Measurements from ENCODE around the gene FCN2. TPM values are rescaled to one million over a fixed set of nuclear protein-coding genes. Genes with fewer than 3 reads are reported as not detected.

Gene FCN2
- total RNA-seq, 1 experiment from 2014 or later, result not detected

DNA sequence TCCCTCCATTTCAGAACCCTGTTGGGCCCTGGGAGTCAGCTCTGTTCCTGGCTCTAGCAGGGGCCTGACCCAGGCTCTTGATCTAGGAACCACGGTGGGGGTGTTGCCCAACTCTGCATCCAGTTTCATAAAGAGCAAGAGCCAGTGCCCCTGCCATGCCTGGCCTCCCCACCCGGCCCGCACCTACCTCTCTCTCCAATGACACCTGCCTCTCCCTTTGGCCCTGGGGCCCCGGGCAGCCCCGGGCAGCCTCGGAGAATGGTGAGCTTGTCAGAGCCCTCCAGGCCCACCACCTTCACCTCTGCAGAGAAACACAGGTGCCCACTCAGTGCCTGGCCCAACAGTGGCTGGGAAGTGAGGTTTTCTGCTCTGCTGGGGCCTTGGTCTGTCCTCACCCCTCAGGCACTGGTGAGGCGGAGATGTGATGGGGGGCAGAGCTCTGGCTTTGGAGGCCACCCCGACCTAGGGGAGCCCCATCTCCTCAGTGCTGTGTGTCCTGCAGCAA lies 35.6 kb downstream of the FCN2 start:
- TF ChIP-seq ATF3 (IDR thresholded peaks at IDR 0.05), result no peak
- no peaks in the 10 kb centered on the region for H3K36me3 ChIP-seq (ENCODE audit: control insufficient read depth in 1 of 2, insufficient read depth in 2 of 2, low read length in 2 of 2)
- peaks cover 0 to 5% of the 10 kb centered on the region in 2 experiments; a peak in 1 of 4 replicates for H3K9me3 ChIP-seq (ENCODE audit: control insufficient read depth in 1 of 2, insufficient read depth in 1 of 2, low read depth in 1 of 2, low read length in 2 of 2)
- intact Hi-C loops (cut with micrococcal nuclease), result no loop called here
- H3K79me2 ChIP-seq (ENCODE audit: insufficient read depth, low read length), result no peaks in the 10 kb centered on the region
- H3K9me2 ChIP-seq (ENCODE audit: insufficient read depth), result no peaks in the 10 kb centered on the region
- DNase-seq (ENCODE audit: low read depth, low spot score), result no peak
- H3K9ac ChIP-seq (ENCODE audit: low read length), result no peak overlapping the region
- CTCF ChIA-PET, result no interaction called here
- peaks cover 23% of the 10 kb centered on the region; the same call in 1 of the 2 replicates for H3K27me3 ChIP-seq (ENCODE audit: insufficient read depth, low read length)
- RAD21 ChIA-PET (ENCODE audit: low non-redundant PET in 1 of 2, low total read pairs in 2 of 2, uncharacterized antibody in 2 of 2, unreplicated experiment in 2 of 2), result no interaction called here
- no TSS peak for BruUV-seq (replicated peaks)
- H3K4me3 ChIP-seq (replicated peaks in 1 of 2; ENCODE audit: low read depth in 1 of 2, low read length in 2 of 2), result no peak overlapping the region
- no peaks in the 10 kb centered on the region for H3K4me1 ChIP-seq (ENCODE audit: control insufficient read depth in 1 of 2, insufficient read depth in 2 of 2, low read length in 2 of 2)
- H2AFZ ChIP-seq (ENCODE audit: low read depth, low read length, poor library complexity, severe bottlenecking), result no peak overlapping the region
- POLR2A ChIA-PET, result no interaction called here
- no peaks in the 10 kb centered on the region for H4K20me1 ChIP-seq (ENCODE audit: insufficient read depth)
- H3K4me2 ChIP-seq (ENCODE audit: low read length), result no peak overlapping the region
- no peak overlapping the region for H3K27ac ChIP-seq (ENCODE audit: low read depth, low read length)
- ATAC-seq, result no peak

DNA sequence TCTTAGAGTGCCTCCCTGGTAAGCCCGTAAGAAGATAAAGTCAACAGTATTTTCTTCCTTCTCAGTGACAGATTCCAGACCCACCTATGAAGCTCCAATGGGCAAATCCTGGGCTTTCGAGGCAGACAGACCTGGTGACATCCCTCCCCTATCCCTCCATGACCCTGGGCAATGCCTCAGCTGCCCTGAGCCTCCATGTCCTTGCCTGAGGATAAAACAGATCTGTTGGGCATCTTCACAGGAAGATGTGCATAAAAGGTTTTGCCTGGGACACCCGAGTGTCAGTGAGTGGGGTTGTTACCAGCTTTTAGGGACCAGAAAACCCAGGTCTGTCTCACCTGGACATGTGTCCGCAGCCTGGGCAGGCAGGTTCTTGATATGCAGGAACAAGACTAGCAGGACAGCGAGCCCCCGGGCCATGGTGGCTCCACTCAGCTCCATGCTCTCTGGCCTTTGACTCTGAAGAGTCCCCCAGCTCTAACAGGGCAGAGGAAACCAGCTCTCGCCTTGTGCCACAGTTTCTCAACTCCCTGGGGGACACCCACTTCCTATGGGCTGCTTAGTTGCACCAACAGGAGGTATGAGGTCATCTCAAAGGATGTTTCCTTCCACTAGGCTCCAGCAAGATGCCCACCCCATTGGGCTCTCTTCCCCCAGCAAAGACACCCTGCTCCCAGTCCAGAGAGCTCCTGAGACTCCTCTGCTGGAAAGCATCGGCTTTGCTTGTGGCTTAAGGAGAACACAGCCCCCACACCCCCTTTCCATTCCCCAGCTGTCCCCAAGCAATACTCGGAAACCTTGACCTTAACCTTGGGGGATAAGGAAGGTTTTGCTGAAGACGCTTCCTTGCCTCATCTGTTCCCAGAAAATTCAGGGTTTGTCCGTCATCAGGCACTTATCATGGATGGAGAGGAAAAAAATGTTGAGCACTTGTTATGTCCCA lies 37.1 kb downstream of the FCN2 start, which contains the start of gene FCN1:
Gene FCN1 (minus strand): TSS at position 482 of the 943 bp plus-strand sequence. CDS start 41 bp downstream, at position 441.
- no peak within 1 kb of the TSS for H2AFZ ChIP-seq (ENCODE audit: low read depth, low read length, poor library complexity, severe bottlenecking)
- no peaks in the 10 kb centered on the region for H3K4me1 ChIP-seq (ENCODE audit: control insufficient read depth in 1 of 2, insufficient read depth in 2 of 2, low read length in 2 of 2)
- H3K36me3 ChIP-seq (ENCODE audit: control insufficient read depth in 1 of 2, insufficient read depth in 2 of 2, low read length in 2 of 2), result no peaks in the 10 kb centered on the region
- no peak within 1 kb of the TSS for H3K27ac ChIP-seq (ENCODE audit: low read depth, low read length)
- no peak within 1 kb of the TSS for H3K9ac ChIP-seq (ENCODE audit: low read length)
- no peak within 1 kb of the TSS for H3K4me2 ChIP-seq (ENCODE audit: low read length)
- peaks cover 0 to 5% of the 10 kb centered on the region in 2 experiments; a peak in 1 of 4 replicates for H3K9me3 ChIP-seq (ENCODE audit: control insufficient read depth in 1 of 2, insufficient read depth in 1 of 2, low read depth in 1 of 2, low read length in 2 of 2)
- intact Hi-C loops (cut with micrococcal nuclease), result no loop called here
- peaks cover 23% of the 10 kb centered on the region; the same call in 1 of the 2 replicates for H3K27me3 ChIP-seq (ENCODE audit: insufficient read depth, low read length)
- ChIA-PET CTCF (no interaction called here), RAD21 (ENCODE audit: low non-redundant PET in 1 of 2, low total read pairs in 2 of 2, uncharacterized antibody in 2 of 2, unreplicated experiment in 2 of 2) (no interaction called here), POLR2A (interaction anchor here (1.2 kb wide), 1 partner anchor 21 kb away, joined by 3 read pairs; no protein-coding TSS in a partner anchor)
- H3K4me3 ChIP-seq (replicated peaks in 1 of 2; ENCODE audit: low read depth in 1 of 2, low read length in 2 of 2), result no peak within 1 kb of the TSS
- H3K9me2 ChIP-seq (ENCODE audit: insufficient read depth), result no peaks in the 10 kb centered on the region
- DNase-seq (ENCODE audit: low read depth, low spot score), result no peak
- no TSS peak for BruUV-seq (replicated peaks)
- no peaks in the 10 kb centered on the region for H3K79me2 ChIP-seq (ENCODE audit: insufficient read depth, low read length)
- no peaks in the 10 kb centered on the region for H4K20me1 ChIP-seq (ENCODE audit: insufficient read depth)
- ATAC-seq, result no peak
- no peak for TF ChIP-seq CBX3 (IDR thresholded peaks at IDR 0.05; ENCODE audit: low read depth)
- no peak for TF ChIP-seq REST (IDR thresholded peaks at IDR 0.05; ENCODE audit: low read depth)
- no peak for TF ChIP-seq EGR1 (IDR thresholded peaks at IDR 0.05; ENCODE audit: low read depth)
- TF ChIP-seq TCF7L2 (IDR thresholded peaks at IDR 0.05; ENCODE audit: borderline replicate concordance, extremely low read depth, insufficient read depth, insufficient read length), result no peak
- TF ChIP-seq ZBTB33 (IDR thresholded peaks at IDR 0.05; ENCODE audit: extremely low read depth, insufficient replicate concordance, low read length), result no peak
- no peak for TF ChIP-seq JUND (IDR thresholded peaks at IDR 0.05)
- TF ChIP-seq EZH2 (IDR thresholded peaks at IDR 0.05), result no peak
- TF ChIP-seq SIN3A (IDR thresholded peaks at IDR 0.05; ENCODE audit: low read depth), result no peak
